GM10266 (cell line): Measurements from ENCODE around the gene IKZF1.

Experiments used
- DNase-seq: peaks from one replicate; pipeline ENCODE4 v3.0.0; 2012; ENCODE audit errors: extremely low spot score
- TF ChIP-seq, protein P1 (sequence below): IDR thresholded peaks from 2 replicates; pipeline ENCODE4 v1.5.1; 2012; ENCODE audit warnings: mild to moderate bottlenecking, low read depth; ENCODE audit not compliant: control insufficient read depth, insufficient read depth; ENCODE audit errors: missing control alignments

IKZF1 gene

DNA sequence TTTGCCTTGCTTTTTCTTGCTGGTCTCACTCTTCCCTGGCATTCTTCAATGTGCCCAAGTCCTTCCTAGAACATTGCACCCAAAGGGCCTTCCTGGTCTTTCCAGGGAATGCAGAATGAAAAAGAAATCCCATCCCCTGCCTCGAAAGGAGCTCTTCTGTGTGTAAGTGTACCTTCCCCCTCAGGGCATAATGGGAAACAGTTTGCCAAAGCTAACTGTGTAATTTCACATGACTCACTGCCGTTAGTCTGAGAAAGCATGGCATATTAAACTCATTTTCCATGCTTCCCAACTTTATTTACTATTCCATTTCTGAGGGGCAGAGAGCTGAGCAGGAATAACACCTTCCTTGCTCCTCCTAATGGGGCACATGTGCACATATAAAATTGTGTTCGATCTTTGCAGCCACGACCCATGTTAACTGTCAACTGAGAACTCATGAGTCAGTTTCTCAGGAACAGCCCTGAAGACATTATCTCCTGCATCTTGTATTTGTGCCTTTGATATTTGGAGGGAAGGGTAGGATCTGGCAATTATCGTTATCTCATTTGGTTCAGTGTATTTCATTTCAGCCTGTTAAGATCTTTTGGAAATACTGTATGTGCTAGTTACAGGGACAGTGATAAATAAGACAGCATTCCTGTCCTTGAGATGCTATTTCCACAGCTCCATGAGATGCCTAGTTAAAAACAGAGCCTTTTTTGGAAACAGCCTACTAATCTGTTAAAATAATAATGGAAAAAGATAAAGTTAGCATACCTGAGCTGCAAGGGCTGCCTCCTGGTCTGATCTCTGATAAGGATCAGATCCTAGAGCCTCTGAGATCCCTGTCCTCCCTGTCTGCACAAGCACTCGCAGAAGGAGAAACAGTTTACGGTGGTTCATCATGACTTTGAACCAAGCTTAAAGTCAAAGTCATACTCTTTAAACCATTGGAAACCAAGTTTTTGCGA lies 42.3 kb downstream of the IKZF1 start:
- TF ChIP-seq, protein P1, sequence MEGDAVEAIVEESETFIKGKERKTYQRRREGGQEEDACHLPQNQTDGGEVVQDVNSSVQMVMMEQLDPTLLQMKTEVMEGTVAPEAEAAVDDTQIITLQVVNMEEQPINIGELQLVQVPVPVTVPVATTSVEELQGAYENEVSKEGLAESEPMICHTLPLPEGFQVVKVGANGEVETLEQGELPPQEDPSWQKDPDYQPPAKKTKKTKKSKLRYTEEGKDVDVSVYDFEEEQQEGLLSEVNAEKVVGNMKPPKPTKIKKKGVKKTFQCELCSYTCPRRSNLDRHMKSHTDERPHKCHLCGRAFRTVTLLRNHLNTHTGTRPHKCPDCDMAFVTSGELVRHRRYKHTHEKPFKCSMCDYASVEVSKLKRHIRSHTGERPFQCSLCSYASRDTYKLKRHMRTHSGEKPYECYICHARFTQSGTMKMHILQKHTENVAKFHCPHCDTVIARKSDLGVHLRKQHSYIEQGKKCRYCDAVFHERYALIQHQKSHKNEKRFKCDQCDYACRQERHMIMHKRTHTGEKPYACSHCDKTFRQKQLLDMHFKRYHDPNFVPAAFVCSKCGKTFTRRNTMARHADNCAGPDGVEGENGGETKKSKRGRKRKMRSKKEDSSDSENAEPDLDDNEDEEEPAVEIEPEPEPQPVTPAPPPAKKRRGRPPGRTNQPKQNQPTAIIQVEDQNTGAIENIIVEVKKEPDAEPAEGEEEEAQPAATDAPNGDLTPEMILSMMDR = no peak
- DNase-seq = no peak

DNA sequence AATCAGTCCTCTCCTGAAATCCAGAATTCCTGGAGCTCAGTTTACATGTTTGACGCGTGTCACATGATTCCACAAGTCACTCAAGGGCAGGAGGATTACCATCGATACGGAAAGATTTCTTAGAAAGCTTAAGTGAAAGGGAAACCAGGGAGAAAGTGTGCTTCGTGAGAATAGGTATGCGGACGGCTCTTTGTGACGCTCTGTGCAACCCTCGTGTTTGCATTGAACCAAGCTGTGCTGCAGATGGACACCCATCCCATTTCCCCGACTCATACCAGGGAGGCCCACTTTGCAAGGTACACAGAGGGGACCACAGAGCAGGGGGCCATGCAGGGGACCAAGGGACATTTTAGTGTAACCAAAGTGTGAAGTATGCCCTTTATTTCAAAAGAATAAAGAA lies 43.2 kb downstream of the IKZF1 start:
- no peak for DNase-seq
- TF ChIP-seq, protein P1 = no peak

DNA sequence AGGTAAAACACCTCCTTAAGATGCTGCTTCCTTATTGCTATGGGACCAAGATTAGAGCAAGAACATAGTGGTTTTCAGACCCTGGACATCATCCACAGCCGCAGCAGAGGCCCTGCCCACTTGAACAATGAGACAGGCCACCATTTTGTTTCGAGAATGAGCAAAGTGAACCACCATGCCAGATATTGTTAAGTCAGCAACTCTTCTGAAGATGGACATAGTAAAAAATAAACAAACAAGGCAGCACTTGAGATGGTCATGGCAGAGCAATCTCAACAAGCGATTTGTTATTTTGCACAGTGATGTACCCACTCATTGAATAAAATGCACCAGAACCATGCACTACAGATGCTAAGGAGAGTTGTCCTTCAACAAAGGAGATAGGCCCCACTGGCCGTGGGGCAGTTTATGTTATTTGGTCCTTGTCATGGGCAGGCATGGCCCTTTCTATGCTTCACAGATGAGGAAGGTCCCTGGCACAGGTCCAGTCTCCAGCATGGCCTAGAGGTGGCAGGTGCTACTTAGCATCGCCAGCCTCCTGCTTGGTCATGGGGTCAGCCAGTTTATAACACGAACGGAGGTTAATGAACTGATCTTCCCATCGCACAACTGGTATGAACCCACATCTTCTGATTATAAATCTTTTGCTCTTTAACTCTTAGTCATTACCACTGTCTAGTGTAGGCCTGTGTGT lies 44.1 kb downstream of the IKZF1 start:
- DNase-seq = no peak
- TF ChIP-seq, protein P1 = no peak

DNA sequence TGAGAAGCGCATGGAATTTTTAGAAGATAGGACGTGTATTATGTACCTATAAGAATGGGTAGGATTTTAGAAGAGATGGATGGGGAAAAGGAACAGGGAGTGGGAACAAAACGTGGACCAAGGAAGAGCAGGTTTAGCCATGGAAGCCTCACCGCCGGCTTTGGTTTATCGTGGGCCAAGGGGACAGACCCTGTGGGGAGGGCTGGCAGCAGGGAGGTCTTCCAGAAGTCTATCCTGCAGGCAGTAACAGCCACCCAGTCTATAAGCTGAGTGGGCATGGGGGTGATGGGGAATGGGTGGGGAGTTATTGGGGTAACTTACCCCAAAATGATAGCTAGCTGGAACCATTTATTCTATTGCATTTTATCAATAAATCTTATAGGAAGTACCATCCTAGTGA lies 44.9 kb downstream of the IKZF1 start:
- DNase-seq = no peak
- TF ChIP-seq, protein P1 = no peak

DNA sequence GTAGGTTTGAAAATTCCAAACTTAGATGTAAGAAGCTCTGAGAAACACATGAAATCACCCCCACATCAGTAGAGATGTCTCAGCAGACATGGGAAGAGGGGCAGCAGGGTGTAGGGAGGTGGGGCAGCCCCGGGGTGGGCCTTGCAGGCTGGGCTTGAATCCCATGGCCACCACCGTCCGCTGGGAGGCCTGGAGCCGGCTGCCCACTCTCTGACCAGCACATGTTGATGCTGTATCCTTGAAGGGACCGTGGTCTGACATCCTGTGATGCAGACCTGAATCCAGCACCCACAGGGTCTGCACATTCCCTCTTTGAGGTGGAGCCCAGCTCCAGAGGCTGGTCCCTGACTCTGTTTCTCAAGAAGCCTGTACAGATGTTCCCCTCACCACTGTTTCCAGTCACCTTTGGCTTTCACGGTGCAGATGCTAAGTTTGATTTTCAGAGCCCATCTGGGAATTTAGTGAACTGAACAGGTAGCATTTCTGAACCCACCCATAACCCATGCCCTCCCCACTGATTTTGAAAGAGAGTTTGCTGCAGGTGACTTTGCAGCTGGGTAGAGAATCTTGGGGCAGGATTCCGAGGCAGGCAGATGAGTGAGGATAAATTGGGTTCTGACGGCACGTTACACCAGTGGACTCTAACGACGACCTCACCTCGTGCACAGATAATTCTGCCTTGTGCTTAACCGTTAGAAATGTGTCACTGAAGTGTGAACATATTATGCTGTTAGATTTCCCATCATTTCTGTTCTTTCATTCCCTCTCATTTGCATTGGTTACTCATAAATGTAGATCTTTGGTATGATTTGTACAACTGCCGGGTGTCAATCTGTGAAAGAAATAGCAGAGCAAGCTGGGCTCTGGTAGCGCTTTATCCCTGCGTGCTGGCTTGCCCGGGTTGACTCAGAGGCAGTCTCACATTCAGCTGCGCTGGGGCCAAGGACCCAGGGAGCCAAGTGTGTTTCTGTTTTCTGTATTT lies 45.7 kb downstream of the IKZF1 start:
- TF ChIP-seq, protein P1 = no peak
- DNase-seq = peak; percentile 51

DNA sequence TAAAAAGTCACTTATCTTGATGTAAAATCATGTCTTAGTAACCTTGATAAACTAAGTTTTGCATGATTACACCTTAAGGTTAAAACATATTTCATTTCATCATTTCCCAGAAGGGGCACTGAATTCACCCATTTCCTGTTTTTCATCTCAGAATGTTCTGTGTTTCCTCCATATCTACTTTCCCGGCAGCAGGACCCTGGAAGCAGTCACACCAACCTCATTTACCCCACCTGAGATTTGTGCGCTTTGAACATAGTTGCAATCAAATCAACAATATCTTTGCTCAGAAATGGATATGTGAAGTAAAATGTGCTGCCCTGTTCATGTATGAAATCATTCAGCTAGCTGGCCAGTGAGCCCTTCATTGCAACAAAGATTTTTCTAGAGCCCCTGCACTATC lies 46.8 kb downstream of the IKZF1 start:
- DNase-seq = no peak
- TF ChIP-seq, protein P1 = no peak
